Right lobe of liver (tissue), 4 donors: ENCODE data around the gene SLC37A1.

Experiments
- CTCF ChIP-seq, 4 donors: fragments of 200-600 bp in 3 of 4; fragments of 450-650 bp in 1 of 4; IDR thresholded peaks; one replicate each; pipeline versions ENCODE4 v1.5.1 to v1.8.0; 2016 to 2022; ENCODE audit warnings: antibody characterized with exemption in 4 of 4, mild to moderate bottlenecking in 2 of 4
- POLR2A ChIP-seq: fragments of 450-650 bp; IDR thresholded peaks from one replicate; pipeline ENCODE4 v1.6.1; 2017; ENCODE audit warnings: antibody characterized with exemption, mild to moderate bottlenecking
- donor health status: DM: no; HTN: no; CAD: no.
- donor health status: DM: no; HTN: no; CAD: no.
- donor health status: DM: no; HTN: yes; CAD: no.

- TF ChIP-seq POLR2A (no peak), CTCF (IDR thresholded peaks at IDR 0.05) (no peak)
These were observed 41.8 kb upstream of the SLC37A1 start for GRCh38 chr21:42471716-42472330.
